IMR-90 (cell line): ENCODE data around the gene PIR. TPM values are rescaled to one million over a fixed set of nuclear protein-coding genes. Genes with fewer than 3 reads are reported as not detected.

Experiments used
- ATAC-seq: fragments of 200-7000 bp; cut with Tn5 transposase; 2 replicates; pipeline ENCODE4 v1.9.1; 2020; ENCODE audit warnings: low read depth, mild to moderate bottlenecking, moderate library complexity
- BruUV-seq: library from RNA; stranded (reverse); fragments of 400-500 nt; replicated peaks from 2 replicates; lab custom pipeline; 2021; lab: Mats Ljungman, UMichigan
- CTCF ChIA-PET: fragments of 300-600 bp; formaldehyde crosslinking; extraction: SDS; loops from one replicate; lab custom pipeline; 2021; ENCODE audit warnings: antibody characterized with exemption; lab: Yijun Ruan, JAX
- POLR2A ChIA-PET: fragments of 300-600 bp; sonication (Branson Sonifier 250); formaldehyde crosslinking; loops from one replicate; lab custom pipeline; 2022; ENCODE audit warnings: antibody characterized with exemption; ENCODE audit not compliant: unreplicated experiment; lab: Charles Lee
- DNase-seq: peaks from one replicate; pipeline ENCODE4 v3.0.0; 2013
- H2AFZ ChIP-seq: replicated peaks from 2 replicates; pipeline ENCODE3; 2013; ENCODE audit warnings: low read length, mild to moderate bottlenecking; ENCODE audit not compliant: poor library complexity
- H2AK5ac ChIP-seq: 2 replicates; pipeline ENCODE4 v1.6.1; 2013; ENCODE audit warnings: low read depth, low read length, inconsistent platforms
- H2AK9ac ChIP-seq: replicated peaks from 2 replicates; pipeline ENCODE3; 2013; ENCODE audit warnings: mild to moderate bottlenecking, low read depth, low read length, moderate library complexity; ENCODE audit not compliant: poor library complexity
- H2BK120ac ChIP-seq: 2 replicates; pipeline ENCODE4 v1.6.1; 2013; ENCODE audit warnings: low read depth, low read length, inconsistent platforms
- H2BK15ac ChIP-seq: 3 replicates; pipeline ENCODE4 v1.6.1; 2013; ENCODE audit warnings: low read depth, low read length, inconsistent platforms
- H2BK20ac ChIP-seq: 2 replicates; pipeline ENCODE4 v1.6.1; 2013; ENCODE audit warnings: low read depth, mild to moderate bottlenecking, inconsistent platforms, low read length, moderate library complexity
- H2BK5ac ChIP-seq: 2 replicates; pipeline ENCODE4 v1.6.1; 2013; ENCODE audit warnings: mild to moderate bottlenecking, low read depth, low read length, inconsistent platforms; ENCODE audit not compliant: poor library complexity, severe bottlenecking
- H3K14ac ChIP-seq: replicated peaks from 2 replicates; pipeline ENCODE4 v1.6.1; 2013; ENCODE audit warnings: low read depth, low read length, inconsistent platforms
- H3K18ac ChIP-seq: 2 replicates; pipeline ENCODE4 v1.6.1; 2013; ENCODE audit warnings: low read depth, low read length, control low read depth
- H3K23ac ChIP-seq: 2 replicates; pipeline ENCODE4 v1.6.1; 2013; ENCODE audit warnings: low read depth, low read length, inconsistent platforms
- H3K27ac ChIP-seq: 2 replicates; pipeline ENCODE4 v1.5.1; 2013; ENCODE audit warnings: mild to moderate bottlenecking, control low read depth, low read length; ENCODE audit not compliant: insufficient read depth
- H3K27me3 ChIP-seq: 2 replicates; pipeline ENCODE4 v1.6.1; 2013; ENCODE audit warnings: low read length; ENCODE audit not compliant: control insufficient read depth, insufficient read depth
- H3K36me3 ChIP-seq: 2 replicates; pipeline ENCODE4 v1.6.1; 2013; ENCODE audit warnings: low read length, mixed read lengths; ENCODE audit not compliant: control insufficient read depth, insufficient read depth
- H3K4ac ChIP-seq: 2 replicates; pipeline ENCODE4 v1.6.1; 2013; ENCODE audit warnings: low read depth, low read length, inconsistent platforms
- H3K4me1 ChIP-seq: 2 replicates; pipeline ENCODE4 v1.6.1; 2013; ENCODE audit warnings: low read length, mixed read lengths; ENCODE audit not compliant: control insufficient read depth, insufficient read depth
- H3K4me2 ChIP-seq: 2 replicates; pipeline ENCODE4 v1.6.1; 2013; ENCODE audit warnings: low read depth, mild to moderate bottlenecking, control low read depth, low read length, moderate library complexity
- H3K4me3 ChIP-seq: 2 replicates; pipeline ENCODE4 v1.5.1; 2013; ENCODE audit warnings: low read depth, mild to moderate bottlenecking, control low read depth, low read length, moderate library complexity; ENCODE audit not compliant: insufficient read depth
- H3K56ac ChIP-seq: 2 replicates; pipeline ENCODE4 v1.6.1; 2013; ENCODE audit warnings: low read length, inconsistent platforms; ENCODE audit not compliant: insufficient read depth; ENCODE audit errors: extremely low read depth
- H3K79me1 ChIP-seq, 2 experiments: 2 replicates each; pipeline ENCODE4 v1.6.1; 2013; ENCODE audit warnings: low read length in 2 of 2, inconsistent platforms in 1 of 2, low read depth in 1 of 2
- H3K9ac ChIP-seq: 2 replicates; pipeline ENCODE4 v1.6.1; 2013; ENCODE audit warnings: low read depth, low read length, control low read depth
- H3K9me1 ChIP-seq: 2 replicates; pipeline ENCODE4 v1.6.1; 2013; ENCODE audit warnings: low read length, inconsistent platforms; ENCODE audit not compliant: insufficient read depth
- H3K9me3 ChIP-seq: 2 replicates; pipeline ENCODE4 v1.6.1; 2013; ENCODE audit warnings: low read length; ENCODE audit not compliant: control insufficient read depth, insufficient read depth
- H4K20me1 ChIP-seq: 2 replicates; pipeline ENCODE4 v1.6.1; 2013; ENCODE audit warnings: low read length, inconsistent platforms; ENCODE audit not compliant: insufficient read depth
- H4K5ac ChIP-seq: 2 replicates; pipeline ENCODE4 v1.6.1; 2013; ENCODE audit warnings: mild to moderate bottlenecking, low read depth, low read length, control low read depth
- H4K8ac ChIP-seq, 2 experiments: 2 replicates each; pipeline ENCODE4 v1.6.1; 2013; ENCODE audit warnings: low read depth in 2 of 2, low read length in 2 of 2, control low read depth in 1 of 2, inconsistent platforms in 1 of 2
- H4K91ac ChIP-seq: 2 replicates; pipeline ENCODE4 v1.6.1; 2013; ENCODE audit warnings: low read depth, low read length, inconsistent platforms; ENCODE audit not compliant: insufficient read depth
- BHLHE40 ChIP-seq: fragments of 150-350 bp; IDR thresholded peaks from 2 replicates; pipeline ENCODE4 v1.6.1; 2016; ENCODE audit warnings: mild to moderate bottlenecking, low read depth, low read length
- CEBPB ChIP-seq: IDR thresholded peaks from 2 replicates; pipeline ENCODE4 v1.6.1; 2012; ENCODE audit warnings: low read depth, low read length, improper control_type of control experiment
- CHD1 ChIP-seq: IDR thresholded peaks from 2 replicates; pipeline ENCODE4 v1.6.1; 2012; ENCODE audit warnings: low read depth, low read length, improper control_type of control experiment
- CTCF ChIP-seq: conservative IDR thresholded peaks from 2 replicates; pipeline ENCODE4 v1.5.1; 2012; ENCODE audit warnings: mild to moderate bottlenecking, low read depth, low read length, improper control_type of control experiment
- ELK1 ChIP-seq: fragments of 150-350 bp; IDR thresholded peaks from 2 replicates; pipeline ENCODE4 v1.6.1; 2016; ENCODE audit warnings: low read depth, mild to moderate bottlenecking, low read length, moderate library complexity, borderline replicate concordance
- FOS ChIP-seq: fragments of 150-350 bp; IDR thresholded peaks from 2 replicates; pipeline ENCODE4 v1.6.1; 2016; ENCODE audit warnings: low read depth, low read length
- MAFK ChIP-seq: IDR thresholded peaks from 2 replicates; pipeline ENCODE4 v1.6.1; 2012; ENCODE audit warnings: low read depth, low read length, improper control_type of control experiment
- MAZ ChIP-seq: IDR thresholded peaks from 2 replicates; pipeline ENCODE4 v1.6.1; 2012; ENCODE audit warnings: low read depth, mild to moderate bottlenecking, low read length, improper control_type of control experiment, moderate library complexity, borderline replicate concordance
- MXI1 ChIP-seq: IDR thresholded peaks from 2 replicates; pipeline ENCODE4 v1.6.1; 2012; ENCODE audit warnings: low read depth, mild to moderate bottlenecking, low read length, moderate library complexity, borderline replicate concordance
- NFE2L2 ChIP-seq: fragments of 150-350 bp; IDR thresholded peaks from 2 replicates; pipeline ENCODE4 v1.6.1; 2016; ENCODE audit warnings: low read depth, mild to moderate bottlenecking, low read length
- POLR2A ChIP-seq: IDR thresholded peaks from 2 replicates; pipeline ENCODE4 v1.6.1; 2012; ENCODE audit warnings: mild to moderate bottlenecking, low read depth, low read length
- RAD21 ChIP-seq: IDR thresholded peaks from 2 replicates; pipeline ENCODE4 v1.6.1; 2012; ENCODE audit warnings: low read length, improper control_type of control experiment
- RCOR1 ChIP-seq: IDR thresholded peaks from 2 replicates; pipeline ENCODE4 v1.6.1; 2012; ENCODE audit warnings: mild to moderate bottlenecking, low read length, improper control_type of control experiment; ENCODE audit not compliant: insufficient replicate concordance
- RFX5 ChIP-seq: IDR thresholded peaks from 2 replicates; pipeline ENCODE4 v1.8.0; 2012; ENCODE audit warnings: low read depth, mild to moderate bottlenecking, low read length, moderate library complexity
- SMC3 ChIP-seq: fragments of 150-350 bp; IDR thresholded peaks from 2 replicates; pipeline ENCODE4 v1.6.1; 2016; ENCODE audit warnings: low read depth, mild to moderate bottlenecking, antibody characterized with exemption, low read length, moderate library complexity
- USF2 ChIP-seq: fragments of 150-350 bp; IDR thresholded peaks from 2 replicates; pipeline ENCODE4 v1.6.1; 2017; ENCODE audit warnings: mild to moderate bottlenecking, antibody characterized with exemption, low read length, low read depth
- WGBS, 2 experiments: methylation state at CpG; one replicate each; pipeline versions ENCODE4 v1.1.5 to v1.1.7; 2013; ENCODE audit warnings: missing lambda C conversion rate in 2 of 2; ENCODE audit not compliant: insufficient read length in 1 of 2; ENCODE audit errors: extremely low coverage in 2 of 2; 5-methylcytosine and 5-hydroxymethylcytosine counted together
- dilution Hi-C: fragments of 300-500 bp; cut with HindIII; formaldehyde crosslinking; loops from one replicate; pipeline ENCODE4 v1.14.3; 2018; ENCODE audit warnings: low sequenced_read_pairs; ENCODE audit not compliant: unreplicated experiment
- in situ Hi-C: fragments of 300-500 bp; cut with MboI; formaldehyde crosslinking; loops from 3 replicates; pipeline ENCODE4 v1.14.3; 2019; ENCODE audit warnings: low sequenced_read_pairs, inconsistent platforms, mixed read lengths
- intact Hi-C: fragments of 100-400 bp; cut with micrococcal nuclease; formaldehyde crosslinking; loops from 2 replicates; pipeline ENCODE4 v1.10.0; 2022
- polyA plus RNA-seq, 3 experiments: library from polyadenylated mRNA; depleted of rRNA; stranded (reverse); fragments of >200 nt; gene quantifications; 2 replicates each; pipeline ENCODE4 v1.2.3, GENCODE V29; 2012; ENCODE audit warnings: low replicate concordance in 1 of 3
- total RNA-seq: library from RNA; depleted of rRNA; stranded (reverse); fragments of >200 nt; gene quantifications from 2 replicates; pipeline ENCODE4 v1.2.3, GENCODE V29; 2012

Gene PIR
- total and polyA plus RNA-seq, 2 of the 4 experiments (the other 2 are of a cell fraction), result 5.7 to 8.7 TPM

GRCh38 chrX:15469613-15470012 lies 23.5 kb downstream of the PIR start:
- H2BK20ac ChIP-seq, result no peak overlapping the region
- H3K9me3 ChIP-seq, result no peaks in the 10 kb centered on the region
- 100% methylated on average over 1 of the region's 1 CpG; no CpG with 5 or more reads in 1 of the 2 experiments for WGBS, 2 experiments
- H3K14ac ChIP-seq, result no peak overlapping the region
- H3K4ac ChIP-seq, result no peak overlapping the region
- dilution Hi-C loops (no loop called here), intact Hi-C loops (loop anchor here (2.0 to 10.0 kb wide), 3 partner anchors 67 to 1225 kb away; no protein-coding TSS in a partner anchor), in situ Hi-C loops (loop anchor here (5.0 kb wide), 1 partner anchor 122 kb away; no protein-coding TSS in a partner anchor)
- TF ChIP-seq CHD1 (no peak), CEBPB (no peak), BHLHE40 (no peak), RCOR1 (no peak), MXI1 (no peak), CTCF (no peak), MAZ (no peak), FOS (no peak), MAFK (no peak), NFE2L2 (no peak), POLR2A (no peak), RFX5 (no peak), RAD21 (no peak), ELK1 (no peak), SMC3 (no peak), USF2 (no peak)
- no peak overlapping the region for H4K8ac ChIP-seq
- POLR2A ChIA-PET, result no interaction called here
- no peak overlapping the region for H3K23ac ChIP-seq
- no peak overlapping the region for H2AK5ac ChIP-seq
- H3K79me1 ChIP-seq, result no peaks in the 10 kb centered on the region
- no peak overlapping the region for H3K56ac ChIP-seq
- no peak overlapping the region for H3K4me3 ChIP-seq
- DNase-seq, result no peak
- H3K27ac ChIP-seq, result no peak overlapping the region
- no peak overlapping the region for H3K4me2 ChIP-seq
- peaks cover 2% of the 10 kb centered on the region for H3K4me1 ChIP-seq
- no peak overlapping the region for H2AFZ ChIP-seq
- no peak overlapping the region for H3K18ac ChIP-seq
- no peak overlapping the region for H2BK15ac ChIP-seq
- H3K9me1 ChIP-seq, result no peaks in the 10 kb centered on the region
- no peak for ATAC-seq
- no peaks in the 10 kb centered on the region for H4K20me1 ChIP-seq
- no peak overlapping the region for H3K9ac ChIP-seq
- no peaks in the 10 kb centered on the region for H3K36me3 ChIP-seq
- CTCF ChIA-PET, result interaction anchor here (0.7 kb wide), 1 partner anchor 101 kb away, joined by 7 read pairs; no protein-coding TSS in a partner anchor
- BruUV-seq, result no TSS peak
- H2AK9ac ChIP-seq, result no peak overlapping the region
- H2BK5ac ChIP-seq, result no peak overlapping the region
- no peak overlapping the region for H4K91ac ChIP-seq
- H4K5ac ChIP-seq, result no peak overlapping the region
- H2BK120ac ChIP-seq, result no peak overlapping the region
- H3K27me3 ChIP-seq, result peaks cover 2% of the 10 kb centered on the region; the same call in 1 of the 2 replicates
